Endothelial cell of umbilical vein (primary cell): ENCODE data around the gene CAV1. TPM values are rescaled to one million over a fixed set of nuclear protein-coding genes. Genes with fewer than 3 reads are reported as not detected.

Experiments used
- BruUV-seq: library from RNA; stranded (reverse); fragments of 400-500 nt; replicated peaks from 2 replicates; lab custom pipeline; 2021; lab: Mats Ljungman, UMichigan
- CTCF ChIA-PET: fragments of 300-600, 350-600 bp; sonication (Branson Sonifier 250); formaldehyde crosslinking; loops from one replicate; lab custom pipeline; 2021; ENCODE audit warnings: antibody characterized with exemption, inconsistent platforms; lab: Charles Lee
- POLR2A ChIA-PET: fragments of 300-600, 350-600 bp; sonication (Branson Sonifier 250); formaldehyde crosslinking; loops from one replicate; lab custom pipeline; 2021; ENCODE audit warnings: antibody characterized with exemption, inconsistent platforms; lab: Charles Lee
- DNase-seq: peaks from one replicate; pipeline ENCODE4 v3.0.0-alpha.2; 2011; ENCODE audit warnings: low read depth, low spot score
- FAIRE-seq: peaks from 2 replicates; lab custom pipeline; 2011; peaks lifted over from hg19 to GRCh38; lab: Jason Lieb, UNC
- H2AFZ ChIP-seq: 2 replicates; pipeline ENCODE4 v1.6.0; 2012; ENCODE audit warnings: low read depth, low read length, control low read depth, inconsistent platforms
- H3K27ac ChIP-seq: 2 replicates; pipeline ENCODE4 v1.5.1; 2011; ENCODE audit warnings: low read depth, mild to moderate bottlenecking, control low read depth, low read length, moderate library complexity; ENCODE audit not compliant: insufficient read depth
- H3K27me3 ChIP-seq, 2 experiments: 2 replicates each; pipeline versions ENCODE4 v1.6.0 to v1.6.1; 2011; ENCODE audit warnings: low read length in 2 of 2, mixed read lengths in 1 of 2; ENCODE audit not compliant: control insufficient read depth in 2 of 2, insufficient read depth in 2 of 2
- H3K36me3 ChIP-seq, 2 experiments: 2 replicates in 1 of 2; 3 replicates in 1 of 2; pipeline ENCODE4 v1.5.1; 2011; ENCODE audit warnings: low read length in 2 of 2, mild to moderate bottlenecking in 1 of 2, moderate library complexity in 1 of 2; ENCODE audit not compliant: control insufficient read depth in 2 of 2, insufficient read depth in 2 of 2; ENCODE audit errors: extremely low read depth in 1 of 2
- H3K4me1 ChIP-seq: 3 replicates; pipeline ENCODE4 v1.5.1; 2011; ENCODE audit warnings: mild to moderate bottlenecking, low read length; ENCODE audit not compliant: control insufficient read depth, insufficient read depth; ENCODE audit errors: extremely low read depth
- H3K4me2 ChIP-seq: 2 replicates; pipeline ENCODE4 v1.6.1; 2011; ENCODE audit warnings: low read length, control low read depth, mixed read lengths; ENCODE audit not compliant: insufficient read depth
- H3K4me3 ChIP-seq, 3 experiments: fragments of 200-600 bp in 1 of 3; sonication (generic), shearing (Covaris generic) in 1 of 3; replicated peaks in 1 of 3; 2 replicates each; pipeline ENCODE4 v1.5.1; 2011 to 2016; ENCODE audit warnings: control low read depth in 3 of 3, low read length in 3 of 3, mild to moderate bottlenecking in 2 of 3, inconsistent platforms in 1 of 3, low read depth in 1 of 3, moderate library complexity in 1 of 3; ENCODE audit not compliant: insufficient read depth in 1 of 3
- H3K79me2 ChIP-seq: 2 replicates; pipeline ENCODE4 v1.6.0; 2012; ENCODE audit warnings: low read length, inconsistent platforms; ENCODE audit not compliant: control insufficient read depth, insufficient read depth
- H3K9ac ChIP-seq: replicated peaks from 2 replicates; pipeline ENCODE3; 2011; ENCODE audit warnings: low read length, control low read depth; ENCODE audit not compliant: insufficient read depth; ENCODE audit errors: extremely low read depth
- H3K9me1 ChIP-seq: replicated peaks from 3 replicates; pipeline ENCODE4 v1.6.0; 2011; ENCODE audit warnings: mild to moderate bottlenecking, low read length; ENCODE audit not compliant: control insufficient read depth, insufficient read depth; ENCODE audit errors: extremely low read depth
- H3K9me3 ChIP-seq: replicated peaks from 2 replicates; pipeline ENCODE4 v1.5.1; 2012; ENCODE audit warnings: low read length, inconsistent platforms; ENCODE audit not compliant: control insufficient read depth, insufficient read depth
- H4K20me1 ChIP-seq: replicated peaks from 2 replicates; pipeline ENCODE3; 2011; ENCODE audit warnings: mild to moderate bottlenecking, low read length; ENCODE audit not compliant: control insufficient read depth, insufficient read depth; ENCODE audit errors: extremely low read depth
- EZH2 ChIP-seq: IDR thresholded peaks from 2 replicates; pipeline ENCODE4 v1.6.1; 2012; ENCODE audit warnings: borderline replicate concordance, low read depth, mild to moderate bottlenecking, moderate library complexity, low read length, inconsistent platforms; ENCODE audit not compliant: severe bottlenecking
- FOS ChIP-seq: IDR thresholded peaks from 2 replicates; pipeline ENCODE4 v1.6.1; 2011; ENCODE audit warnings: mild to moderate bottlenecking, low read length, moderate library complexity, borderline replicate concordance; ENCODE audit not compliant: insufficient read depth
- GATA2 ChIP-seq: IDR thresholded peaks from 2 replicates; pipeline ENCODE4 v1.7.0; 2011; ENCODE audit warnings: low read depth, mild to moderate bottlenecking, moderate library complexity, mixed read lengths, low read length; ENCODE audit not compliant: insufficient read length, insufficient read depth
- JUN ChIP-seq: IDR thresholded peaks from 2 replicates; pipeline ENCODE4 v1.6.1; 2011; ENCODE audit warnings: borderline replicate concordance, low read depth; ENCODE audit not compliant: insufficient read length, insufficient read depth
- MYC ChIP-seq: IDR thresholded peaks from one replicate; pipeline ENCODE4 v1.6.1; 2011; ENCODE audit warnings: mild to moderate bottlenecking, low read depth, low read length
- POLR2A ChIP-seq: IDR thresholded peaks from 2 replicates; pipeline ENCODE4 v1.6.1; 2012; ENCODE audit warnings: low read depth, mild to moderate bottlenecking, control low read depth, low read length
- POLR2AphosphoS5 ChIP-seq: IDR thresholded peaks from 2 replicates; pipeline ENCODE4 v1.6.1; 2012; ENCODE audit warnings: low read depth, mild to moderate bottlenecking, control low read depth, low read length, moderate library complexity; ENCODE audit not compliant: insufficient read depth
- dilution Hi-C: fragments of 300-500 bp; cut with MboI; formaldehyde crosslinking; loops from one replicate; pipeline ENCODE4 v1.15.0; 2019; ENCODE audit warnings: low sequenced_read_pairs; ENCODE audit not compliant: extremely low pct_ligation_motif_present
- intact Hi-C: fragments of 100-400 bp; cut with micrococcal nuclease; formaldehyde crosslinking; loops from one replicate; pipeline ENCODE4 v1.10.0; 2022
- polyA plus RNA-seq, 4 experiments: library from polyadenylated mRNA; depleted of rRNA in 3 of 4; stranded (reverse) in 3 of 4; unstranded in 1 of 4; fragments of >200 nt; gene quantifications; 2 replicates each; pipeline versions ENCODE4 v1.2.1 to v1.2.3, GENCODE V29; 2011 to 2012; ENCODE audit warnings: missing spikeins in 1 of 4
- total RNA-seq: library from RNA; stranded (reverse); gene quantifications from 2 replicates; pipeline ENCODE4 v1.2.3, GENCODE V29; 2021
- TF ChIP-seq, protein P1 (sequence below), 2 donors: IDR thresholded peaks; 1 replicate in 1 of 2; 2 replicates in 1 of 2; pipeline ENCODE4 v1.5.1; 2011; ENCODE audit warnings: low read length in 2 of 2, mild to moderate bottlenecking in 2 of 2, moderate library complexity in 2 of 2, control low read depth in 1 of 2, inconsistent platforms in 1 of 2, low read depth in 1 of 2; ENCODE audit not compliant: insufficient read depth in 1 of 2; ENCODE audit errors: extremely low read depth in 1 of 2
- TF ChIP-seq, protein P2 (sequence below): IDR thresholded peaks from 2 replicates; pipeline ENCODE4 v1.6.1; 2011; ENCODE audit not compliant: insufficient read depth, insufficient read length

Gene CAV1
- total and polyA plus RNA-seq, 2 donors (not counting 3 experiments of a cell fraction or from before 2014, with no cell fraction given): 1,483 to 3,129 TPM

GRCh38 chr7:116597384-116597783 lies 72.5 kb downstream of the CAV1 start:
- Histone ChIP-seq H3K79me2 (no peaks in the 10 kb centered on the region), H3K27ac (no peak overlapping the region), H3K4me3 (no peak overlapping the region), H3K9me1 (no peaks in the 10 kb centered on the region), H3K9me3 (no peaks in the 10 kb centered on the region), H3K4me2 (no peak overlapping the region), H3K4me1 (peaks cover 17% of the 10 kb centered on the region), H3K36me3 (no peaks in the 10 kb centered on the region), H4K20me1 (no peaks in the 10 kb centered on the region), H3K9ac (no peak overlapping the region), H2AFZ (no peak overlapping the region), H3K27me3 (no peaks in the 10 kb centered on the region)
- no peak for DNase-seq
- no TSS peak for BruUV-seq
- POLR2A ChIA-PET: no interaction called here
- TF ChIP-seq GATA2 (no peak), FOS (no peak), JUN (no peak), MYC (no peak), EZH2 (no peak), POLR2A (no peak), POLR2AphosphoS5 (no peak)
- TF ChIP-seq, protein P1, sequence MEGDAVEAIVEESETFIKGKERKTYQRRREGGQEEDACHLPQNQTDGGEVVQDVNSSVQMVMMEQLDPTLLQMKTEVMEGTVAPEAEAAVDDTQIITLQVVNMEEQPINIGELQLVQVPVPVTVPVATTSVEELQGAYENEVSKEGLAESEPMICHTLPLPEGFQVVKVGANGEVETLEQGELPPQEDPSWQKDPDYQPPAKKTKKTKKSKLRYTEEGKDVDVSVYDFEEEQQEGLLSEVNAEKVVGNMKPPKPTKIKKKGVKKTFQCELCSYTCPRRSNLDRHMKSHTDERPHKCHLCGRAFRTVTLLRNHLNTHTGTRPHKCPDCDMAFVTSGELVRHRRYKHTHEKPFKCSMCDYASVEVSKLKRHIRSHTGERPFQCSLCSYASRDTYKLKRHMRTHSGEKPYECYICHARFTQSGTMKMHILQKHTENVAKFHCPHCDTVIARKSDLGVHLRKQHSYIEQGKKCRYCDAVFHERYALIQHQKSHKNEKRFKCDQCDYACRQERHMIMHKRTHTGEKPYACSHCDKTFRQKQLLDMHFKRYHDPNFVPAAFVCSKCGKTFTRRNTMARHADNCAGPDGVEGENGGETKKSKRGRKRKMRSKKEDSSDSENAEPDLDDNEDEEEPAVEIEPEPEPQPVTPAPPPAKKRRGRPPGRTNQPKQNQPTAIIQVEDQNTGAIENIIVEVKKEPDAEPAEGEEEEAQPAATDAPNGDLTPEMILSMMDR (IDR thresholded peaks at IDR 0.05; ENCODE audit: extremely low read depth in 1 of 2, insufficient read depth in 1 of 2, low read depth in 1 of 2, low read length in 2 of 2): no peak
- TF ChIP-seq, protein P2, sequence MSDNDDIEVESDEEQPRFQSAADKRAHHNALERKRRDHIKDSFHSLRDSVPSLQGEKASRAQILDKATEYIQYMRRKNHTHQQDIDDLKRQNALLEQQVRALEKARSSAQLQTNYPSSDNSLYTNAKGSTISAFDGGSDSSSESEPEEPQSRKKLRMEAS: no peak
- no peak for FAIRE-seq
- intact Hi-C loops: no loop called here
- CTCF ChIA-PET: interaction anchor here (1.8 to 2.2 kb wide), 3 partner anchors 9 to 213 kb away, joined by 4 to 8 read pairs (median 6); no protein-coding TSS in a partner anchor
- dilution Hi-C loops: no loop called here
